ENCODE measurements around the gene PDGFA. TPM values are rescaled to one million over a fixed set of nuclear protein-coding genes. Genes with fewer than 3 reads are reported as not detected.

The PDGFA gene
- total and polyA plus RNA-seq, 9 donors = 3.7 to 35.5 (median 8.7) TPM

DNA sequence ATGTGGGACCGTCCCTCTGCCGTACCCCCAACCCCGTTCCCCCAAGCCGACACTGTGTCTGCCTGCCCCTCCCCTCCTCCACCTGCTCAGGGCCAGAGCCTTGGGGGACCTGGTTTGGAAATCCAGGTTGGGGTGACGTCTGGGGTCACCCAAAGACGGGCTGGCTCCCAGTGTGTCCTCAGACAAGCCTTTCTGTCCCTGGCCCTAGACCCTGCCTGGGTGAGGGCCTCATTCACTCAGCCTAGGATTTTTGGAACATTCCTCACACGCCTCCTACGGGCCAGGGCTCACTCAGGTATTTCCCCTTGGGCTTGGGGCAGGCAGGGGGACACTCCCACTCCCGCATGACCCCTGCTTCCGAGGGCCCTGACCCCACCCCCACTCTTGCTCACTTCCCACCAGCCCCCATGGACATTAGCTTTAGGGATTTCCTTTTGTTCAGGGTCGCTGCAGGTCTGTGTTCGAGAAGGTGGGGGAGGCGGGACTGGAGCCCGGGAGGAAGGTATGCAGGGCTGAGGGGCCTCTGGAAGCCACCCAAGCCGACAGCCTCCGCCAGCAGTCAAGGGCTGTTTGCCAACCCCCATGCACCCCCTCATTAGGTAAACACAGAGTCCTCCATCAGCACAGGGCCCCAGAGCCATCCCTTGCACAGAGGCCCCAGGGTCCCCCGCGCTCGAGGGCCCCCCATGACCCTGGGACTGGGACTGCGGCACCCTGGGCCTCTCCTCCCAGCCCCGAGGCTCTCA lies 35.1 kb downstream of the PDGFA start:
- peak in 1 of 5 donors; percentile 31 for DNase-seq

DNA sequence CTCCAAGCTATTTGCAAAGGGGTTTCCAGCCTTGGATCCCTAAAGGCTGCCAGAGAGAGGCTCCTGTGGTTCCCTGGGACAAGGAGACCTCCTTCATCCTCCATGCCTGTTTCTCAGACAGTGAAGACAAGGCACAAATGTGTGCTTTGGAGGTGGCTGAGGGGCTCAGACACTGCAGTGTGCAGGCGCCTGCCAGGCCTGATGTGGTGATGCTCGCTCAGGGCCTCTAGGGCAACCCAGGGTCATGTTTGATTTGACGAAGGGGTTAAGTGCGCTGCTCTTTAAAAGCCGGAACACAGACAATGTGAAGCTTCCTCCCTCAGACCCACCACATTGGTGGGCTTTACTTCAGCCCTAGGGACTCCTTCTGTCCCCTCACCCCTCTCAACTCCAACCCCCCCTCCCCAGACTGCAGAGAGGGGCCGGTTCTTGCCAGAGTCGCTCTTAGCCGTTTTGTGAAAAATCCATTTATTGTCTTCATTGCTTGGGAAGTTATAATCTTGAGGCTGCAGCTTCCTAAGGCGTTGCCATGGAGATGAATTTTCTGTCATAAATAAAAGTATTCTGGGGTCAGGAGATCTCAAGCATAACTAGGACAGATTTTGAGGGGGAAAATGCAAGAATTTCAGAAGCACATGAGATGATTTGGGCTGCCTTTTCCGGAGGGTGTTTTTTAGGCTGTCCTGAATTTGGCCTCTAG lies 35.8 kb downstream of the PDGFA start:
- Histone ChIP-seq H3K4me1 (ENCODE audit: insufficient read depth) (no peaks in the 10 kb centered on the region), H3K4me3 (no peak overlapping the region), H3K27ac (no peak overlapping the region), H3K9me3 (no peaks in the 10 kb centered on the region), H3K27me3 (no peaks in the 10 kb centered on the region), H3K36me3 (no peaks in the 10 kb centered on the region)
- no peak for TF ChIP-seq POLR2A (IDR thresholded peaks at IDR 0.05)
- TF ChIP-seq, protein P1, sequence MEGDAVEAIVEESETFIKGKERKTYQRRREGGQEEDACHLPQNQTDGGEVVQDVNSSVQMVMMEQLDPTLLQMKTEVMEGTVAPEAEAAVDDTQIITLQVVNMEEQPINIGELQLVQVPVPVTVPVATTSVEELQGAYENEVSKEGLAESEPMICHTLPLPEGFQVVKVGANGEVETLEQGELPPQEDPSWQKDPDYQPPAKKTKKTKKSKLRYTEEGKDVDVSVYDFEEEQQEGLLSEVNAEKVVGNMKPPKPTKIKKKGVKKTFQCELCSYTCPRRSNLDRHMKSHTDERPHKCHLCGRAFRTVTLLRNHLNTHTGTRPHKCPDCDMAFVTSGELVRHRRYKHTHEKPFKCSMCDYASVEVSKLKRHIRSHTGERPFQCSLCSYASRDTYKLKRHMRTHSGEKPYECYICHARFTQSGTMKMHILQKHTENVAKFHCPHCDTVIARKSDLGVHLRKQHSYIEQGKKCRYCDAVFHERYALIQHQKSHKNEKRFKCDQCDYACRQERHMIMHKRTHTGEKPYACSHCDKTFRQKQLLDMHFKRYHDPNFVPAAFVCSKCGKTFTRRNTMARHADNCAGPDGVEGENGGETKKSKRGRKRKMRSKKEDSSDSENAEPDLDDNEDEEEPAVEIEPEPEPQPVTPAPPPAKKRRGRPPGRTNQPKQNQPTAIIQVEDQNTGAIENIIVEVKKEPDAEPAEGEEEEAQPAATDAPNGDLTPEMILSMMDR (IDR thresholded peaks at IDR 0.05) = no peak
- no peak for TF ChIP-seq EP300 (IDR thresholded peaks at IDR 0.05)
- 57 to 68% (median 64%) methylated on average over 10 of the region's 10 CpGs for WGBS, 3 donors
- peak in 1 of 5 donors; percentile 8 for DNase-seq
- intact Hi-C loops (cut with DNase I) = no loop called here

More for the DNA sequence above, 35.1 kb downstream of the PDGFA start:
- no peak overlapping the region for H3K4me3 ChIP-seq
- H3K4me1 ChIP-seq (ENCODE audit: insufficient read depth) = no peaks in the 10 kb centered on the region
- H3K36me3 ChIP-seq = no peaks in the 10 kb centered on the region
- intact Hi-C loops (cut with DNase I) = no loop called here
- TF ChIP-seq POLR2A (IDR thresholded peaks at IDR 0.05) = no peak
- TF ChIP-seq, protein P1 (IDR thresholded peaks at IDR 0.05) = no peak
- TF ChIP-seq EP300 (IDR thresholded peaks at IDR 0.05) = no peak
- no peaks in the 10 kb centered on the region for H3K27me3 ChIP-seq
- no peak overlapping the region for H3K27ac ChIP-seq
- 38 to 41% (median 39%) methylated on average over 21 of the region's 21 CpGs for WGBS, 3 donors
- no peaks in the 10 kb centered on the region for H3K9me3 ChIP-seq

DNA sequence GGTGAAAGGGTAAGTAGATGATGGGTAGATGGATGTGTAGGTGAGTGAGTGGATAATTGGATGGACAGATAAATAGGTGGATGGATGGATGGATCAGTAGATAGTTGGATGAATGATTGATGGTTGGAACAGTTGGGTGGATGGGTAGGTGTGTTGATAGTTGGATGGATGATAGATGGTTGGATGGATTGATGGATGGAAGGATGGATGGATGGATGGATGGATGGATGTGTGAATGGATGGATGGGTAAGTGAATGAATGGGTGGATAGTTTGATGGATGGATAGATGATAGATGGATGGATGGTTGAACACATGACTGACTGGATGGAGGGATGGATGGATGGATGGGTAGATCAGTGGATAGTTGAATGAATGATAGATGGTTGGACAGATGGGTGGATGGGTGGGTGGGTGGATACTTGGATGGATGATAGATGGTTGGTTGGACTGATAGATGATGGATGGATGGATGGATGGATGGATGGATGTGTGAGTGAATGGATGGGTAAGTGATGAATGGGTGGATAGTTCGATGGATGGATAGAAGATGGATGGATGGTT lies 37.0 kb downstream of the PDGFA start:
- DNase-seq = no peak
- 87 to 100% (median 95%) methylated on average over 1 of the region's 1 CpG for WGBS, 3 donors

More for the DNA sequence above, 37.0 kb downstream of the PDGFA start:
- TF ChIP-seq, protein P1 (IDR thresholded peaks at IDR 0.05) = no peak
- no peak for TF ChIP-seq EP300 (IDR thresholded peaks at IDR 0.05)
- no peak for TF ChIP-seq POLR2A (IDR thresholded peaks at IDR 0.05)
- Histone ChIP-seq H3K27ac (no peak overlapping the region), H3K36me3 (no peaks in the 10 kb centered on the region), H3K9me3 (no peaks in the 10 kb centered on the region), H3K4me3 (no peak overlapping the region), H3K4me1 (ENCODE audit: insufficient read depth) (no peaks in the 10 kb centered on the region), H3K27me3 (no peaks in the 10 kb centered on the region)
- intact Hi-C loops (cut with DNase I) = no loop called here

Measured in ovary (tissue), 9 donors.